GM23248 (cell line): ENCODE results near the gene TICAM2.

Experiments
- EZH2 ChIP-seq: fragments of 200-600 bp; sonication (generic); IDR thresholded peaks from 2 replicates; pipeline ENCODE4 v1.6.1; 2018; ENCODE audit warnings: antibody characterized with exemption, mild to moderate bottlenecking; ENCODE audit not compliant: insufficient read depth, poor library complexity, severe bottlenecking
- EZH2phosphoT487 ChIP-seq: fragments of 200-600 bp; sonication (generic); IDR thresholded peaks from 2 replicates; pipeline ENCODE4 v1.6.1; 2018; ENCODE audit warnings: antibody characterized with exemption, moderate library complexity, mild to moderate bottlenecking, low read depth; ENCODE audit not compliant: insufficient read depth

- TF ChIP-seq EZH2 (no peak), EZH2phosphoT487 (no peak)
Observed at GRCh38 chr5:115530426-115530825, 71.9 kb downstream of the TICAM2 start.
